ENCODE data around the gene MTMR3.

GRCh38 chr22:30033901-30034300, 150.9 kb downstream of the MTMR3 start:
- no peak for TF ChIP-seq POLR2A (IDR thresholded peaks at IDR 0.05)
- no peak for TF ChIP-seq CTCF (IDR thresholded peaks at IDR 0.05)

Measured in right lobe of liver (tissue), 4 donors.